ENCODE measurements around the gene URAD. TPM values are rescaled to one million over a fixed set of nuclear protein-coding genes. Genes with fewer than 3 reads are reported as not detected.
A peak's percentile ranks its signal among the peaks of the same experiment; 100 is the strongest.

The URAD gene
- polyA plus RNA-seq, 2 of the 4 experiments (the other 2 are of a cell fraction) = not detected

DNA sequence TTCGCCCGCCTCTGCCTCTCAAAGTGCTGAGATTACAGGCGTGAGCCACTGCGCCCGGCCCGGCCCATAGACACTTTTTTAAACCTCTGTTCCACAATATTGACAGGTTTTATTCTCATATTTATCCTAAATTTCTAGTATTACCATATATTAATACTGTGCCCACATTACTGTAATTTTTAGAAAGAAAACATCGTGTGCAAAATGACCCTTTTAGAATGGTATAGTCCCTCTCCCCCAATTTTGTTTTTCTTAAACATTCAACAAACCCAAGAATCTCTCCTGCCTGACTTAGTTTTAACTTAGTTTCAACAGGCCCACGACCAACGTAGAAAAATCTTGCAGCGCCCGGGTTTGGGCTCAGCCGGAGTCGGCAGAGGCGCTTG is 28.5 kb downstream of the URAD start (continued):
- TF ChIP-seq BHLHE40 (IDR thresholded peaks at IDR 0.05; ENCODE audit: low read depth, low read length) = no peak

- Histone ChIP-seq H3K9me3 (no peaks in the 10 kb centered on the region), H3K4me1 (peaks cover 16% of the 10 kb centered on the region), H3K4me2 (no peak overlapping the region), H3K4me3 (no peak overlapping the region), H3K27ac (no peak overlapping the region)
- ChIA-PET CTCF (interaction anchor here (0.7 to 6.9 kb wide), 4 partner anchors 30 to 581 kb away, joined by 3 to 132 read pairs (median 4); no protein-coding TSS in a partner anchor), POLR2A (no interaction called here)
- ATAC-seq (no peak), FAIRE-seq (no peak), DNase-seq (ENCODE audit: low read depth in 1 of 2, low spot score in 1 of 2) (no peak)
- TF ChIP-seq FOSB (CRISPR knock-in tag; IDR thresholded peaks at IDR 0.05) (no peak), ELK1 (IDR thresholded peaks at IDR 0.05; ENCODE audit: low read depth, low read length) (no peak), NR3C1 (IDR thresholded peaks at IDR 0.05) (no peak), MAZ (IDR thresholded peaks at IDR 0.05; ENCODE audit: borderline replicate concordance, low read depth, low read length) (no peak), HOXA7 (CRISPR knock-in tag; IDR thresholded peaks at IDR 0.05) (no peak), FOXS1 (CRISPR knock-in tag; IDR thresholded peaks at IDR 0.05) (no peak), ESRRA (IDR thresholded peaks at IDR 0.05; ENCODE audit: borderline replicate concordance, low read length) (no peak), TP53 (CRISPR knock-in tag; IDR thresholded peaks at IDR 0.05) (no peak), CHD4 (IDR thresholded peaks at IDR 0.05; ENCODE audit: borderline replicate concordance) (no peak), JUN (IDR thresholded peaks at IDR 0.05) (no peak), RAD21 (conservative IDR thresholded peaks at IDR 0.05 in 1 of 2, IDR thresholded peaks at IDR 0.05 in 1 of 2) (no peak), CBX8 (IDR thresholded peaks at IDR 0.05) (no peak)
- TF ChIP-seq, protein P1, sequence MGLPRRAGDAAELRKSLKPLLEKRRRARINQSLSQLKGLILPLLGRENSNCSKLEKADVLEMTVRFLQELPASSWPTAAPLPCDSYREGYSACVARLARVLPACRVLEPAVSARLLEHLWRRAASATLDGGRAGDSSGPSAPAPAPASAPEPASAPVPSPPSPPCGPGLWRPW (IDR thresholded peaks at IDR 0.05) = no peak
- TF ChIP-seq, protein P2, sequence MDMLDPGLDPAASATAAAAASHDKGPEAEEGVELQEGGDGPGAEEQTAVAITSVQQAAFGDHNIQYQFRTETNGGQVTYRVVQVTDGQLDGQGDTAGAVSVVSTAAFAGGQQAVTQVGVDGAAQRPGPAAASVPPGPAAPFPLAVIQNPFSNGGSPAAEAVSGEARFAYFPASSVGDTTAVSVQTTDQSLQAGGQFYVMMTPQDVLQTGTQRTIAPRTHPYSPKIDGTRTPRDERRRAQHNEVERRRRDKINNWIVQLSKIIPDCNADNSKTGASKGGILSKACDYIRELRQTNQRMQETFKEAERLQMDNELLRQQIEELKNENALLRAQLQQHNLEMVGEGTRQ (IDR thresholded peaks at IDR 0.05) = no peak
- TF ChIP-seq, protein P3, sequence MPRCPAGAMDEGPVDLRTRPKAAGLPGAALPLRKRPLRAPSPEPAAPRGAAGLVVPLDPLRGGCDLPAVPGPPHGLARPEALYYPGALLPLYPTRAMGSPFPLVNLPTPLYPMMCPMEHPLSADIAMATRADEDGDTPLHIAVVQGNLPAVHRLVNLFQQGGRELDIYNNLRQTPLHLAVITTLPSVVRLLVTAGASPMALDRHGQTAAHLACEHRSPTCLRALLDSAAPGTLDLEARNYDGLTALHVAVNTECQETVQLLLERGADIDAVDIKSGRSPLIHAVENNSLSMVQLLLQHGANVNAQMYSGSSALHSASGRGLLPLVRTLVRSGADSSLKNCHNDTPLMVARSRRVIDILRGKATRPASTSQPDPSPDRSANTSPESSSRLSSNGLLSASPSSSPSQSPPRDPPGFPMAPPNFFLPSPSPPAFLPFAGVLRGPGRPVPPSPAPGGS (IDR thresholded peaks at IDR 0.05) = no peak
- WGBS (ENCODE audit: missing lambda C conversion rate) = 56% methylated on average over 5 of the region's 5 CpGs
Observed at GRCh38 chr13:27956576-27957300, 31.8 kb downstream of the URAD start.

DNA sequence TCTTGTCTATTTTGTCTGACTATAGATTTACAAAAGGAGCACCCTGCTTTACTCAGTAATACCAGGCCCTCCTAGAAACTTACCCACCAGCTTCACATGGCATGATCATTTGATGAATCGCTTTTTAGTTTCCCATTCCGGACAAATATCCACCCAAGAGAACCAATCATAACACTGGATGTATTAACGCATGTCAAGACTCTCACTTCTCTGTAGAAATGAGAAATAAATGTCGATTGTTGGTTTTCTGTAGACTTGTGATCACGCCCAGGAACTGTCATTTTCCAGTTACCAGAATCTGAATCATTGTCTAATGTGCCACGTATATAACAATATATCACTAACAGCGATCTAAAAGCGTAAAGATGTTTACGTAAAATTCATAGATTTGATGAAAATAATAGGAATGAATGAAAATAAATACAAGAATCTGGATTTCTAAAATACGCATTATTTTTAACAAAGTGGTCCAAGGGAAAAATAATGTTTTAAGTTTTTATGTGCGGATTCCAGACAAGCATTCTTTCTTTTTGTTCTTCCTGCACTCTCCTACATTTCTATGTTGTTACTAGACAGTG is 33.4 kb downstream of the URAD start:
- DNase-seq (ENCODE audit: low read depth in 1 of 2, low spot score in 1 of 2) (no peak), ATAC-seq (no peak), FAIRE-seq (no peak)
- Histone ChIP-seq H3K4me1 (peaks cover 7% of the 10 kb centered on the region; the same call in 1 of the 3 replicates), H3K4me2 (peak overlapping the region; percentile 81), H3K27ac (peak overlapping the region; percentile 92 to 99; a peak in 5 of 6 replicates), H3K4me3 (peak overlapping the region; percentile 60), H3K9me3 (no peaks in the 10 kb centered on the region)
- POLR2A ChIA-PET = interaction anchor here (0.7 to 2.0 kb wide), 6 partner anchors 13 to 972 kb away, joined by 3 to 19 read pairs (median 3); partner anchors contain the start of gene CDX2
- no peak for TF ChIP-seq RAD21 (conservative IDR thresholded peaks at IDR 0.05 in 1 of 2, IDR thresholded peaks at IDR 0.05 in 1 of 2)
- no peak for TF ChIP-seq JUNB (IDR thresholded peaks at IDR 0.05)
- TF ChIP-seq BHLHE40 (IDR thresholded peaks at IDR 0.05; ENCODE audit: low read depth, low read length) = no peak
- no peak for TF ChIP-seq NPAS2 (CRISPR knock-in tag; IDR thresholded peaks at IDR 0.05; ENCODE audit: borderline replicate concordance)
- no peak for TF ChIP-seq SREBF2 (IDR thresholded peaks at IDR 0.05)
- TF ChIP-seq, protein P2 (IDR thresholded peaks at IDR 0.05) = no peak
- TF ChIP-seq, protein P1 (IDR thresholded peaks at IDR 0.05) = no peak
- no peak for TF ChIP-seq KDM5A (IDR thresholded peaks at IDR 0.05)
- no peak for TF ChIP-seq MAFK (IDR thresholded peaks at IDR 0.05; ENCODE audit: partially characterized antibody)
- no peak for TF ChIP-seq ZNF302 (CRISPR knock-in tag; IDR thresholded peaks at IDR 0.05)
- TF ChIP-seq EHF (CRISPR knock-in tag; IDR thresholded peaks at IDR 0.05) = no peak
- TF ChIP-seq HEYL (CRISPR knock-in tag; IDR thresholded peaks at IDR 0.05) = no peak
- TF ChIP-seq ZSCAN20 (CRISPR knock-in tag; IDR thresholded peaks at IDR 0.05) = no peak
- TF ChIP-seq HOXA7 (CRISPR knock-in tag; IDR thresholded peaks at IDR 0.05) = no peak
- 89% methylated on average over 11 of the region's 11 CpGs for WGBS (ENCODE audit: missing lambda C conversion rate)
- CTCF ChIA-PET = interaction anchor here (0.8 to 6.9 kb wide), 16 partner anchors 9 to 607 kb away, joined by 3 to 132 read pairs (median 10); partner anchors contain the start of gene CDX2
